Sigmoid colon (tissue), 7 donors: ENCODE measurements around the gene RRP1. TPM values are rescaled to one million over a fixed set of nuclear protein-coding genes. Genes with fewer than 3 reads are reported as not detected.

Experiments
- DNase-seq: peaks from one replicate; pipeline ENCODE4 v3.0.0-alpha.2; 2019
- H3K27ac ChIP-seq, 4 donors: fragments of 200-600 bp; sonication (generic); one replicate each; pipeline ENCODE4 v1.5.1; 2016 to 2019; ENCODE audit warnings: mild to moderate bottlenecking in 1 of 4
- H3K27me3 ChIP-seq, 3 donors: fragments of 200-600 bp; sonication (generic); one replicate each; pipeline ENCODE4 v1.5.1; 2019; ENCODE audit warnings: mild to moderate bottlenecking in 1 of 3
- H3K36me3 ChIP-seq, 4 donors: fragments of 200-600 bp; sonication (generic); one replicate each; pipeline ENCODE4 v1.5.1; 2016 to 2019
- H3K4me1 ChIP-seq, 4 donors: fragments of 200-600 bp; sonication (generic); one replicate each; pipeline ENCODE4 v1.5.1; 2017 to 2019
- H3K4me3 ChIP-seq, 4 donors: fragments of 200-600 bp; sonication (generic); one replicate each; pipeline ENCODE4 v1.5.1; 2017 to 2019; ENCODE audit warnings: mild to moderate bottlenecking in 2 of 4, moderate library complexity in 1 of 4
- H3K9me3 ChIP-seq, 4 donors: fragments of 200-600 bp in 3 of 4; sonication (generic) in 3 of 4; one replicate each; pipeline versions ENCODE4 v1.5.1 to v1.6.1; 2013 to 2019
- CTCF ChIP-seq, 4 experiments: fragments of 450-650 bp in 3 of 4; fragments of 200-600 bp in 1 of 4; IDR thresholded peaks; one replicate each; pipeline ENCODE4 v1.5.1; 2016 to 2019; ENCODE audit warnings: antibody characterized with exemption in 4 of 4, mild to moderate bottlenecking in 3 of 4, moderate library complexity in 2 of 4
- EP300 ChIP-seq, 4 donors: sonication (generic); formaldehyde crosslinking; IDR thresholded peaks; one replicate each; pipeline ENCODE4 v1.6.1; 2017; ENCODE audit warnings: antibody characterized with exemption in 4 of 4
- POLR2A ChIP-seq, 2 donors: fragments of 450-650 bp; IDR thresholded peaks; one replicate each; pipeline ENCODE4 v1.6.1; 2016; ENCODE audit warnings: antibody characterized with exemption in 2 of 2, mild to moderate bottlenecking in 2 of 2, moderate library complexity in 2 of 2
- POLR2AphosphoS5 ChIP-seq, 4 donors: sonication (generic); formaldehyde crosslinking; IDR thresholded peaks; one replicate each; pipeline ENCODE4 v1.6.1; 2017; ENCODE audit warnings: antibody characterized with exemption in 4 of 4
- WGBS, 2 donors: extraction: QIAGEN DNeasy Blood & Tissue Kit; methylation state at CpG; one replicate each; pipeline ENCODE4 v1.1.7; 2013; 5-methylcytosine and 5-hydroxymethylcytosine counted together
- intact Hi-C: fragments of 100-400 bp; cut with DNase I; formaldehyde crosslinking; loops from one replicate; pipeline ENCODE4 v1.15.1; 2023
- polyA plus RNA-seq, 3 donors: library from polyadenylated mRNA; stranded (reverse); fragments of 200-250 nt; gene quantifications; one replicate each; pipeline ENCODE4 v1.2.3, GENCODE V29; 2013
- total RNA-seq, 4 donors: library from RNA; depleted of rRNA; stranded (reverse); fragments of >200 nt; gene quantifications; one replicate each; pipeline ENCODE4 v1.1.0, GENCODE V29; 2016
- donor health status: healthy with polysubstance abuse.
- donor health status: Bipolar disorder and iron deficiency.
- donor health status: healthy.

RRP1 gene
- total and polyA plus RNA-seq, 7 donors: 3.9 to 16.2 (median 10.5) TPM

GRCh38 chr21:43743947-43744346 is 45.4 kb upstream of the RRP1 start:
- peaks cover 7 to 63% (median 13%) of the 10 kb centered on the region in 4 donors for H3K36me3 ChIP-seq
- no peak for TF ChIP-seq POLR2A (IDR thresholded peaks at IDR 0.05)
- no peak for TF ChIP-seq POLR2AphosphoS5 (IDR thresholded peaks at IDR 0.05)
- TF ChIP-seq CTCF (IDR thresholded peaks at IDR 0.05): no peak
- no peak for TF ChIP-seq EP300 (IDR thresholded peaks at IDR 0.05)
- 90 to 93% methylated on average over 8 of the region's 8 CpGs for WGBS, 2 donors
- H3K4me1 ChIP-seq: peaks cover 0 to 4% (median 0%) of the 10 kb centered on the region in 4 donors
- no peak for DNase-seq
- no peaks in the 10 kb centered on the region for H3K9me3 ChIP-seq
- H3K27me3 ChIP-seq: no peaks in the 10 kb centered on the region
- intact Hi-C loops: no loop called here
- no peak overlapping the region for H3K4me3 ChIP-seq
- no peak overlapping the region for H3K27ac ChIP-seq

- Histone ChIP-seq H3K9me3 (no peaks in the 10 kb centered on the region), H3K4me1 (peaks cover 0 to 4% (median 0%) of the 10 kb centered on the region in 4 donors), H3K27me3 (no peaks in the 10 kb centered on the region), H3K36me3 (peaks cover 7 to 71% (median 15%) of the 10 kb centered on the region in 4 donors), H3K27ac (no peak overlapping the region), H3K4me3 (no peak overlapping the region)
- TF ChIP-seq POLR2AphosphoS5 (IDR thresholded peaks at IDR 0.05): no peak
- no peak for TF ChIP-seq EP300 (IDR thresholded peaks at IDR 0.05)
- no peak for TF ChIP-seq CTCF (IDR thresholded peaks at IDR 0.05)
- TF ChIP-seq POLR2A (IDR thresholded peaks at IDR 0.05): no peak
- intact Hi-C loops: no loop called here
- no peak for DNase-seq
- WGBS, 2 donors: 97% methylated on average over 18 of the region's 18 CpGs
These were observed 44.7 kb upstream of the RRP1 start for GRCh38 chr21:43744725-43745124.

GRCh38 chr21:43745772-43746517 is 43.4 kb upstream of the RRP1 start:
- no peak overlapping the region for H3K27ac ChIP-seq
- H3K36me3 ChIP-seq: peaks cover 7 to 80% (median 17%) of the 10 kb centered on the region in 4 donors
- 94 to 95% methylated on average over 16 of the region's 16 CpGs for WGBS, 2 donors
- peaks cover 0 to 4% (median 0%) of the 10 kb centered on the region in 4 donors for H3K4me1 ChIP-seq
- H3K4me3 ChIP-seq: no peak overlapping the region
- no peak for DNase-seq
- intact Hi-C loops: no loop called here
- no peaks in the 10 kb centered on the region for H3K9me3 ChIP-seq
- H3K27me3 ChIP-seq: no peaks in the 10 kb centered on the region
- no peak for TF ChIP-seq CTCF (IDR thresholded peaks at IDR 0.05)

- Histone ChIP-seq H3K36me3 (peaks cover 7 to 88% (median 31%) of the 10 kb centered on the region in 4 donors), H3K4me1 (no peaks in the 10 kb centered on the region), H3K27ac (no peak overlapping the region), H3K4me3 (no peak overlapping the region), H3K27me3 (no peaks in the 10 kb centered on the region), H3K9me3 (no peaks in the 10 kb centered on the region)
- 95 to 96% methylated on average over 17 of the region's 17 CpGs for WGBS, 2 donors
- no peak for DNase-seq
- TF ChIP-seq CTCF (IDR thresholded peaks at IDR 0.05) (no peak), POLR2AphosphoS5 (IDR thresholded peaks at IDR 0.05) (no peak), EP300 (IDR thresholded peaks at IDR 0.05) (no peak), POLR2A (IDR thresholded peaks at IDR 0.05) (no peak)
- intact Hi-C loops: no loop called here
These were observed 40.8 kb upstream of the RRP1 start for GRCh38 chr21:43748622-43749021.
